Naive B cell (primary cell): ENCODE results near the gene TRUB1. TPM values are rescaled to one million over a fixed set of nuclear protein-coding genes. Genes with fewer than 3 reads are reported as not detected.

Experiments
- ATAC-seq, 2 donors: fragments of 150-1000 bp; cut with Tn5 transposase; 2 replicates each; pipeline ENCODE4 v1.10.0; 2021; ENCODE audit warnings: low read depth in 2 of 2, mild to moderate bottlenecking in 2 of 2, moderate library complexity in 2 of 2
- DNase-seq: peaks from one replicate; pipeline ENCODE4 v3.0.0; 2022
- H3K27ac Mint-ChIP-seq, 6 donors: one replicate each; pipeline ENCODE4 v1.8.0; 2020 to 2022; ENCODE audit warnings: mild to moderate bottlenecking in 6 of 6, mixed read lengths in 6 of 6, moderate library complexity in 5 of 6, inconsistent platforms in 2 of 6
- H3K27me3 Mint-ChIP-seq, 3 donors: one replicate each; pipeline ENCODE4 v1.8.0; 2021 to 2022; ENCODE audit warnings: mixed read lengths in 3 of 3, mild to moderate bottlenecking in 1 of 3
- H3K36me3 Mint-ChIP-seq, 2 donors: one replicate each; pipeline ENCODE4 v1.8.0; 2020 to 2022; ENCODE audit warnings: mixed read lengths in 2 of 2, inconsistent platforms in 1 of 2, mild to moderate bottlenecking in 1 of 2
- H3K4me1 Mint-ChIP-seq, 3 donors: one replicate each; pipeline ENCODE4 v1.8.0; 2020 to 2022; ENCODE audit warnings: mixed read lengths in 3 of 3, inconsistent platforms in 1 of 3, mild to moderate bottlenecking in 1 of 3, moderate library complexity in 1 of 3
- H3K4me3 Mint-ChIP-seq, 8 donors: one replicate each; pipeline ENCODE4 v1.8.0; 2020 to 2022; ENCODE audit warnings: mild to moderate bottlenecking in 8 of 8, mixed read lengths in 8 of 8, moderate library complexity in 8 of 8, inconsistent platforms in 2 of 8
- H3K9me3 Mint-ChIP-seq, 7 donors: one replicate each; pipeline ENCODE4 v1.8.0; 2020 to 2022; ENCODE audit warnings: mixed read lengths in 7 of 7, mild to moderate bottlenecking in 5 of 7, inconsistent platforms in 2 of 7, moderate library complexity in 1 of 7
- polyA plus RNA-seq, 6 donors: library from polyadenylated mRNA; unstranded; fragments of 300-500 nt; fragmentation: Illumina TruSeq; gene quantifications; one replicate each; pipeline ENCODE4 v1.2.3, GENCODE V29; 2021; ENCODE audit warnings: low read depth in 6 of 6

Gene TRUB1
- polyA plus RNA-seq, 6 donors from 2014 or later: 12.2 to 23.5 (median 13.5) TPM

GRCh38 chr10:115001506-115002381 is 63.7 kb downstream of the TRUB1 start:
- no peaks in the 10 kb centered on the region for H3K9me3 Mint-ChIP-seq
- H3K27me3 Mint-ChIP-seq: no peaks in the 10 kb centered on the region
- ATAC-seq: peak; percentile 42 to 54
- H3K36me3 Mint-ChIP-seq: no peaks in the 10 kb centered on the region
- H3K4me1 Mint-ChIP-seq: peaks cover 20 to 25% (median 23%) of the 10 kb centered on the region in 3 donors
- peak overlapping the region; percentile 42 to 94 (median 76) for H3K27ac Mint-ChIP-seq
- H3K4me3 Mint-ChIP-seq: peak overlapping the region; percentile 51 to 89 (median 82)
- no peak for DNase-seq

GRCh38 chr10:115003396-115003795 is 65.4 kb downstream of the TRUB1 start:
- no peak overlapping the region for H3K4me3 Mint-ChIP-seq
- H3K36me3 Mint-ChIP-seq: no peaks in the 10 kb centered on the region
- H3K27ac Mint-ChIP-seq: peak overlapping the region in 2 of 6 donors; percentile 5 to 27
- H3K27me3 Mint-ChIP-seq: no peaks in the 10 kb centered on the region
- DNase-seq: no peak
- H3K9me3 Mint-ChIP-seq: peaks cover 0 to 2% (median 0%) of the 10 kb centered on the region in 7 donors
- ATAC-seq: no peak
- peaks cover 20 to 25% (median 23%) of the 10 kb centered on the region in 3 donors for H3K4me1 Mint-ChIP-seq

GRCh38 chr10:115004236-115004862 is 66.4 kb downstream of the TRUB1 start:
- Mint-ChIP-seq H3K27ac (no peak overlapping the region), H3K27me3 (peaks cover 0 to 7% (median 3%) of the 10 kb centered on the region in 3 donors), H3K4me1 (peaks cover 20 to 25% (median 23%) of the 10 kb centered on the region in 3 donors), H3K9me3 (peaks cover 0 to 10% (median 4%) of the 10 kb centered on the region in 7 donors), H3K4me3 (no peak overlapping the region), H3K36me3 (peaks cover 0 to 7% of the 10 kb centered on the region in 2 donors)
- DNase-seq (no peak), ATAC-seq (no peak)

GRCh38 chr10:115005771-115006170 is 67.8 kb downstream of the TRUB1 start:
- peaks cover 15 to 23% (median 16%) of the 10 kb centered on the region in 3 donors for H3K4me1 Mint-ChIP-seq
- H3K27me3 Mint-ChIP-seq: peaks cover 0 to 12% (median 7%) of the 10 kb centered on the region in 3 donors
- no peak for ATAC-seq
- peaks cover 0 to 12% of the 10 kb centered on the region in 2 donors for H3K36me3 Mint-ChIP-seq
- DNase-seq: no peak
- no peak overlapping the region for H3K27ac Mint-ChIP-seq
- no peak overlapping the region for H3K4me3 Mint-ChIP-seq
- H3K9me3 Mint-ChIP-seq: peaks cover 0 to 15% (median 7%) of the 10 kb centered on the region in 7 donors

GRCh38 chr10:115018185-115018931 is 80.4 kb downstream of the TRUB1 start:
- ATAC-seq (no peak), DNase-seq (no peak)
- peaks cover 5 to 6% (median 5%) of the 10 kb centered on the region in 3 donors for H3K4me1 Mint-ChIP-seq
- peaks cover 0 to 12% (median 8%) of the 10 kb centered on the region in 3 donors for H3K27me3 Mint-ChIP-seq
- H3K36me3 Mint-ChIP-seq: no peaks in the 10 kb centered on the region
- no peak overlapping the region for H3K27ac Mint-ChIP-seq
- no peak overlapping the region for H3K4me3 Mint-ChIP-seq
- peaks cover 0 to 2% (median 0%) of the 10 kb centered on the region in 7 donors for H3K9me3 Mint-ChIP-seq

- DNase-seq: no peak
- Mint-ChIP-seq H3K27ac (no peak overlapping the region), H3K27me3 (peaks cover 0 to 6% (median 3%) of the 10 kb centered on the region in 3 donors), H3K4me1 (peaks cover 5 to 6% (median 5%) of the 10 kb centered on the region in 3 donors), H3K36me3 (no peaks in the 10 kb centered on the region), H3K4me3 (no peak overlapping the region), H3K9me3 (peaks cover 0 to 2% (median 0%) of the 10 kb centered on the region in 7 donors)
- ATAC-seq: no peak
Measured at GRCh38 chr10:115020449-115020848, 82.5 kb downstream of the TRUB1 start.

GRCh38 chr10:115022733-115023132 is 84.7 kb downstream of the TRUB1 start:
- ATAC-seq: peak; percentile 69 to 70
- Mint-ChIP-seq H3K4me3 (peak overlapping the region in 4 of 8 donors; percentile 4 to 40 (median 28)), H3K36me3 (no peaks in the 10 kb centered on the region), H3K9me3 (peaks cover 0 to 2% (median 0%) of the 10 kb centered on the region in 7 donors), H3K4me1 (peaks cover 5 to 6% (median 5%) of the 10 kb centered on the region in 3 donors), H3K27me3 (no peaks in the 10 kb centered on the region), H3K27ac (peak overlapping the region in 4 of 6 donors; percentile 6 to 57 (median 15))
- DNase-seq: no peak

GRCh38 chr10:115023715-115024114 is 85.7 kb downstream of the TRUB1 start:
- Mint-ChIP-seq H3K4me3 (no peak overlapping the region), H3K27ac (no peak overlapping the region), H3K9me3 (peaks cover 0 to 2% (median 0%) of the 10 kb centered on the region in 7 donors), H3K27me3 (no peaks in the 10 kb centered on the region), H3K4me1 (peaks cover 5 to 6% (median 5%) of the 10 kb centered on the region in 3 donors), H3K36me3 (no peaks in the 10 kb centered on the region)
- DNase-seq (no peak), ATAC-seq (no peak)

GRCh38 chr10:115024371-115024770 is 86.4 kb downstream of the TRUB1 start:
- Mint-ChIP-seq H3K27me3 (no peaks in the 10 kb centered on the region), H3K27ac (peak overlapping the region in 1 of 6 donors; percentile 2), H3K9me3 (peaks cover 0 to 2% (median 0%) of the 10 kb centered on the region in 7 donors), H3K4me1 (peaks cover 0 to 6% (median 5%) of the 10 kb centered on the region in 3 donors), H3K36me3 (no peaks in the 10 kb centered on the region), H3K4me3 (no peak overlapping the region)
- ATAC-seq (no peak), DNase-seq (no peak)

GRCh38 chr10:115026056-115026745 is 88.2 kb downstream of the TRUB1 start:
- no peaks in the 10 kb centered on the region for H3K36me3 Mint-ChIP-seq
- H3K27ac Mint-ChIP-seq: no peak overlapping the region
- ATAC-seq: no peak
- DNase-seq: no peak
- H3K4me1 Mint-ChIP-seq: peaks cover 0 to 6% (median 5%) of the 10 kb centered on the region in 3 donors
- no peaks in the 10 kb centered on the region for H3K27me3 Mint-ChIP-seq
- H3K9me3 Mint-ChIP-seq: no peaks in the 10 kb centered on the region
- no peak overlapping the region for H3K4me3 Mint-ChIP-seq

GRCh38 chr10:115026746-115027140 is 88.7 kb downstream of the TRUB1 start:
- no peaks in the 10 kb centered on the region for H3K27me3 Mint-ChIP-seq
- H3K4me1 Mint-ChIP-seq: peaks cover 0 to 6% (median 5%) of the 10 kb centered on the region in 3 donors
- peak overlapping the region in 2 of 6 donors; percentile 13 to 24 for H3K27ac Mint-ChIP-seq
- DNase-seq (no peak), ATAC-seq (no peak)
- no peak overlapping the region for H3K4me3 Mint-ChIP-seq
- H3K9me3 Mint-ChIP-seq: no peaks in the 10 kb centered on the region
- no peaks in the 10 kb centered on the region for H3K36me3 Mint-ChIP-seq
